Adrenal gland (tissue), 12 donors: Measurements from ENCODE around the gene GATAD2A. TPM values are rescaled to one million over a fixed set of nuclear protein-coding genes. Genes with fewer than 3 reads are reported as not detected.

Source experiments
- DNase-seq, 7 donors: peaks; one replicate each; pipeline ENCODE4 v3.0.0-alpha.2; 2019 to 2020
- H3K27ac ChIP-seq, 5 donors: fragments of 200-600 bp; sonication (generic) in 4 of 5; 1 replicate in 3 of 5; 2 replicates in 2 of 5; pipeline versions ENCODE4 v1.5.1 to v1.8.0; 2016 to 2020; ENCODE audit warnings: mild to moderate bottlenecking in 1 of 5
- H3K27me3 ChIP-seq: fragments of 200-600 bp; 2 replicates; pipeline ENCODE4 v1.8.0; 2021
- H3K36me3 ChIP-seq, 2 donors: fragments of 200-600 bp; replicated peaks in 1 of 2; 1 replicate in 1 of 2; 2 replicates in 1 of 2; pipeline versions ENCODE4 v1.5.1 to v1.8.0; 2018 to 2022
- H3K4me1 ChIP-seq, 2 donors: fragments of 200-600 bp; replicated peaks in 1 of 2; 1 replicate in 1 of 2; 2 replicates in 1 of 2; pipeline versions ENCODE4 v1.5.1 to v1.8.0; 2018 to 2021
- H3K4me3 ChIP-seq, 4 donors: fragments of 200-600 bp; sonication (generic) in 3 of 4; one replicate each; pipeline ENCODE4 v1.5.1; 2016 to 2018
- H3K9me3 ChIP-seq, 3 donors: fragments of 200-600 bp; sonication (generic) in 1 of 3; replicated peaks in 1 of 3; 1 replicate in 2 of 3; 2 replicates in 1 of 3; pipeline versions ENCODE4 v1.5.1 to v1.8.0; 2016 to 2021
- POLR2A ChIP-seq, 2 donors: fragments of 450-650 bp; IDR thresholded peaks; one replicate each; pipeline ENCODE4 v1.6.1; 2017; ENCODE audit warnings: antibody characterized with exemption in 2 of 2, mild to moderate bottlenecking in 2 of 2, moderate library complexity in 1 of 2
- WGBS, 4 donors: extraction: QIAGEN DNeasy Blood & Tissue Kit in 2 of 4; methylation state at CpG; one replicate each; pipeline versions ENCODE4 v1.1.5 to v1.1.7; 2013 to 2017; 5-methylcytosine and 5-hydroxymethylcytosine counted together
- intact Hi-C, 2 donors: fragments of 100-400 bp; cut with DNase I; formaldehyde crosslinking; loops; one replicate each; pipeline versions ENCODE4 v1.14.1 to v1.15.0; 2022 to 2023
- polyA plus RNA-seq, 3 donors: library from polyadenylated mRNA; stranded (reverse); fragments of 200-250 nt in 2 of 3; fragments of 350-450 nt in 1 of 3; fragmentation: Illumina TruSeq in 1 of 3; extraction: RNeasy Lipid Tissue Mini Kit (QIAGEN cat#74804) in 1 of 3; gene quantifications; one replicate each; pipeline ENCODE4 v1.2.3, GENCODE V29; 2013 to 2014
- total RNA-seq, 9 donors: library from RNA; depleted of rRNA in 4 of 9; stranded (reverse); fragments of >200 nt in 4 of 9; fragments of 120-200 nt in 1 of 9; fragmentation: NEBNext Ultra II Directional in 1 of 9; extraction: Animal tissue kit (Norgen Biotek cat#: 25700) in 1 of 9; gene quantifications; one replicate each; pipeline versions ENCODE4 v1.1.0 to v1.2.4, GENCODE V29; 2013 to 2023
- TF ChIP-seq, protein P1 (sequence below), 6 experiments: fragments of 450-650 bp in 4 of 6; fragments of 200-600 bp in 2 of 6; sonication (generic) in 1 of 6; IDR thresholded peaks; 1 replicate in 5 of 6; 2 replicates in 1 of 6; pipeline versions ENCODE4 v1.5.1 to v1.8.0; 2016 to 2021; ENCODE audit warnings: antibody characterized with exemption in 6 of 6, mild to moderate bottlenecking in 2 of 6, moderate library complexity in 1 of 6
- donor health status: healthy with polysubstance abuse.
- donor health status: Bipolar disorder and iron deficiency.
- donor health status: DM: yes; HTN: yes; CAD: no.
- donor health status: DM: no; HTN: no; CAD: no.
- donor health status: DM: no; HTN: no; CAD: no.
- donor health status: DM: yes; HTN: yes; CAD: no.

GATAD2A gene
- total and polyA plus RNA-seq, 12 donors = 17.0 to 125 (median 61.9) TPM

DNA sequence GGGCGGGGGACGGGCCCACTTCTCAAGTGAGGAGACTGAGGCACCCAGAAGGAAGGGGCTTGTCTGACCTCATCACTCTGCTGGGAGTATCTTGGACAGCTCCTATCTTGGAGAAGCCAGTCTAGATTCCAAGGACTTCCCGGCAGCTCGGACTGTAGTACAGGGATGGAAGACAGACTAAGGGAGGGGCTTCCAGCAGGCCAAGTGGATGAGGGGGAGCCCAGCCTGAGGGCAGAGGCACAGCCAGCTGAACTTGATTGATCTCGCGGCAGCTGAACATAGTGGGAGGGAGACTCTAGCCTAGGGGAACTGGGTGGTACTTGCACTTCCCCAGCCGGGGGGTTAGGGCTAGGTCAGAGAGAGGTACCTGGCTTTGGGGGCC lies 133.3 kb downstream of the GATAD2A start:
- no peak overlapping the region for H3K4me3 ChIP-seq
- H3K27ac ChIP-seq = no peak overlapping the region
- intact Hi-C loops = loop anchor here in 1 of 2 donors (5.0 kb wide), 1 partner anchor 104 kb away; the partner anchor contains the start of gene GMIP
- H3K27me3 ChIP-seq = peaks cover 47% of the 10 kb centered on the region
- no peak for TF ChIP-seq POLR2A (IDR thresholded peaks at IDR 0.05)
- TF ChIP-seq, protein P1, sequence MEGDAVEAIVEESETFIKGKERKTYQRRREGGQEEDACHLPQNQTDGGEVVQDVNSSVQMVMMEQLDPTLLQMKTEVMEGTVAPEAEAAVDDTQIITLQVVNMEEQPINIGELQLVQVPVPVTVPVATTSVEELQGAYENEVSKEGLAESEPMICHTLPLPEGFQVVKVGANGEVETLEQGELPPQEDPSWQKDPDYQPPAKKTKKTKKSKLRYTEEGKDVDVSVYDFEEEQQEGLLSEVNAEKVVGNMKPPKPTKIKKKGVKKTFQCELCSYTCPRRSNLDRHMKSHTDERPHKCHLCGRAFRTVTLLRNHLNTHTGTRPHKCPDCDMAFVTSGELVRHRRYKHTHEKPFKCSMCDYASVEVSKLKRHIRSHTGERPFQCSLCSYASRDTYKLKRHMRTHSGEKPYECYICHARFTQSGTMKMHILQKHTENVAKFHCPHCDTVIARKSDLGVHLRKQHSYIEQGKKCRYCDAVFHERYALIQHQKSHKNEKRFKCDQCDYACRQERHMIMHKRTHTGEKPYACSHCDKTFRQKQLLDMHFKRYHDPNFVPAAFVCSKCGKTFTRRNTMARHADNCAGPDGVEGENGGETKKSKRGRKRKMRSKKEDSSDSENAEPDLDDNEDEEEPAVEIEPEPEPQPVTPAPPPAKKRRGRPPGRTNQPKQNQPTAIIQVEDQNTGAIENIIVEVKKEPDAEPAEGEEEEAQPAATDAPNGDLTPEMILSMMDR (IDR thresholded peaks at IDR 0.05) = no peak
- DNase-seq = no peak
- H3K4me1 ChIP-seq = peaks cover 4 to 19% of the 10 kb centered on the region in 2 donors
- no peaks in the 10 kb centered on the region for H3K9me3 ChIP-seq
- no peaks in the 10 kb centered on the region for H3K36me3 ChIP-seq
- WGBS, 4 donors = 25 to 40% (median 33%) methylated on average over 7 of the region's 7 CpGs

GRCh38 chr19:19539698-19540063 lies 134.2 kb downstream of the GATAD2A start:
- no peaks in the 10 kb centered on the region for H3K36me3 ChIP-seq
- no peak for DNase-seq
- peaks cover 4 to 19% of the 10 kb centered on the region in 2 donors for H3K4me1 ChIP-seq
- H3K9me3 ChIP-seq = no peaks in the 10 kb centered on the region
- 50 to 76% (median 67%) methylated on average over 3 to 19 of the region's 19 CpGs for WGBS, 4 donors
- H3K27ac ChIP-seq = no peak overlapping the region
- intact Hi-C loops = loop anchor here in 1 of 2 donors (5.0 kb wide), 1 partner anchor 103 kb away; the partner anchor contains the start of gene GMIP
- H3K4me3 ChIP-seq = no peak overlapping the region
- H3K27me3 ChIP-seq = peaks cover 49% of the 10 kb centered on the region
- no peak for TF ChIP-seq POLR2A (IDR thresholded peaks at IDR 0.05)
- TF ChIP-seq, protein P1 (IDR thresholded peaks at IDR 0.05) = no peak

DNA sequence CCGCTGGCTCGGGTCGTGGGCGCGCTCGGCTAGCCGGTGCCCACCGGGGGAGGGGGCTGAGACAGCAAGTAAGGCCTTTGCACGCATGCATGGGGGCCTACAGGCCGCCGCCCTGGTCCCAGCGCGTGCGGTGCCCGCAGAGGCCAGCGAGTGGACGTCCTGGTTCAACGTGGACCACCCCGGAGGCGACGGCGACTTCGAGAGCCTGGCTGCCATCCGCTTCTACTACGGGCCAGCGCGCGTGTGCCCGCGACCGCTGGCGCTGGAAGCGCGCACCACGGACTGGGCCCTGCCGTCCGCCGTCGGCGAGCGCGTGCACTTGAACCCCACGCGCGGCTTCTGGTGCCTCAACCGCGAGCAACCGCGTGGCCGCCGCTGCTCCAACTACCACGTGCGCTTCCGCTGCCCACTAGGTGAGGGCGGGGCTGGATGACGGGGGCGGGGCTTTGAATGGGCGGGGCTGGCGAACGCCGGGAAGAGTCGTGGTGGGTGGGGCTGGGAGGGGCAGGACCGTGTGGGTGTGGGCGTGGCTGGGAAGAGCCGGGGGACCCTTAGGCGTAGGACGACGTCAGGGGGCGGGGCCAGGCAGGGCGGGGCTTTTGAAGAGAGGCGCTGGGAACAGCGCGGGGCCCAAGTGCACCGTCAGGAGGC lies 134.7 kb downstream of the GATAD2A start:
- H3K4me1 ChIP-seq = peaks cover 4 to 19% of the 10 kb centered on the region in 2 donors
- H3K27ac ChIP-seq = no peak overlapping the region
- 6 to 46% (median 25%) methylated on average over 7 to 74 of the region's 74 CpGs for WGBS, 4 donors
- H3K9me3 ChIP-seq = no peaks in the 10 kb centered on the region
- H3K4me3 ChIP-seq = peak overlapping the region in 1 of 4 donors; percentile 19
- TF ChIP-seq, protein P1 (IDR thresholded peaks at IDR 0.05) = no peak
- no peak for TF ChIP-seq POLR2A (IDR thresholded peaks at IDR 0.05)
- peak in 1 of 7 donors; percentile 36 for DNase-seq
- no peaks in the 10 kb centered on the region for H3K36me3 ChIP-seq
- peaks cover 51% of the 10 kb centered on the region for H3K27me3 ChIP-seq
- intact Hi-C loops = no loop called here

- peaks cover 51% of the 10 kb centered on the region for H3K27me3 ChIP-seq
- peak overlapping the region in 1 of 4 donors; percentile 19 for H3K4me3 ChIP-seq
- DNase-seq = no peak
- WGBS, 4 donors = 1 to 10% (median 6%) methylated on average over 15 to 45 of the region's 45 CpGs
- peaks cover 4 to 19% of the 10 kb centered on the region in 2 donors for H3K4me1 ChIP-seq
- intact Hi-C loops = no loop called here
- no peak overlapping the region for H3K27ac ChIP-seq
- no peaks in the 10 kb centered on the region for H3K9me3 ChIP-seq
- H3K36me3 ChIP-seq = no peaks in the 10 kb centered on the region
- TF ChIP-seq, protein P1 (IDR thresholded peaks at IDR 0.05) = no peak
- no peak for TF ChIP-seq POLR2A (IDR thresholded peaks at IDR 0.05)
Observed at GRCh38 chr19:19540715-19541515, 135.4 kb downstream of the GATAD2A start.
